T1000 (cell line): Measurements from ENCODE around the gene ADGRL1.

Source experiments
- DNase-seq: peaks from one replicate; lab custom pipeline; 2025; ENCODE audit warnings: mixed read lengths; lab: John Stamatoyannopoulos, UW

The ADGRL1 gene

GRCh38 chr19:14112809-14113385 lies 93.1 kb downstream of the ADGRL1 start:
- DNase-seq, result no peak

GRCh38 chr19:14112051-14112808 lies 93.7 kb downstream of the ADGRL1 start:
- DNase-seq, result no peak

GRCh38 chr19:14111486-14111885 lies 94.5 kb downstream of the ADGRL1 start:
- no peak for DNase-seq

GRCh38 chr19:14110650-14111049 lies 95.3 kb downstream of the ADGRL1 start:
- no peak for DNase-seq

- DNase-seq, result no peak
Observed at GRCh38 chr19:14107581-14108461, 98.1 kb downstream of the ADGRL1 start.

GRCh38 chr19:14106840-14107239 lies 99.1 kb downstream of the ADGRL1 start:
- no peak for DNase-seq

- no peak for DNase-seq
Observed at GRCh38 chr19:14105680-14106079, 100.3 kb downstream of the ADGRL1 start.

- no peak for DNase-seq
Observed at GRCh38 chr19:14103310-14103709, 102.7 kb downstream of the ADGRL1 start.

- no peak for DNase-seq
Observed at GRCh38 chr19:14102756-14103155, 103.2 kb downstream of the ADGRL1 start.

GRCh38 chr19:14102102-14102696 lies 103.8 kb downstream of the ADGRL1 start:
- DNase-seq, result no peak

- DNase-seq, result no peak
Observed at GRCh38 chr19:14101003-14101545, 104.9 kb downstream of the ADGRL1 start.
